ENCODE results near the gene GPD1.
"Not testable (repeated sequence)": the region's sequence is repeated elsewhere in the genome, so short reads cannot be mapped to it uniquely, and the experiment has no call there.

Gene GPD1

GRCh38 chr12:50073712-50074111 lies 30.1 kb upstream of the GPD1 start:
- DNase-seq (ENCODE audit: low read depth in 2 of 2) = no peak

GRCh38 chr12:50074936-50075807 lies 28.6 kb upstream of the GPD1 start:
- peak; percentile 73 to 75 for DNase-seq (ENCODE audit: low read depth in 2 of 2)

GRCh38 chr12:50075808-50076170 lies 28.0 kb upstream of the GPD1 start:
- no peak for DNase-seq (ENCODE audit: low read depth in 2 of 2)

- DNase-seq (ENCODE audit: low read depth in 2 of 2) = no peak
These were observed 26.7 kb upstream of the GPD1 start for GRCh38 chr12:50077099-50077498.

GRCh38 chr12:50078281-50078680 lies 25.5 kb upstream of the GPD1 start:
- DNase-seq (ENCODE audit: low read depth in 2 of 2) = no peak

- DNase-seq (ENCODE audit: low read depth in 2 of 2) = no peak
These were observed 24.0 kb upstream of the GPD1 start for GRCh38 chr12:50079771-50080170.

- DNase-seq (ENCODE audit: low read depth in 2 of 2) = no peak
These were observed 22.6 kb upstream of the GPD1 start for GRCh38 chr12:50081096-50081808.

- DNase-seq (ENCODE audit: low read depth in 2 of 2) = no peak
These were observed 21.2 kb upstream of the GPD1 start for GRCh38 chr12:50082644-50083043.

- DNase-seq (ENCODE audit: low read depth in 2 of 2) = no peak
These were observed 20.5 kb upstream of the GPD1 start for GRCh38 chr12:50083301-50083700.

GRCh38 chr12:50084409-50084774 lies 19.4 kb upstream of the GPD1 start:
- not testable (repeated sequence) for DNase-seq (ENCODE audit: low read depth in 2 of 2)

GRCh38 chr12:50084775-50085614 lies 18.8 kb upstream of the GPD1 start, which contains the start of gene SMARCD1:
Gene SMARCD1 (plus strand): TSS chr12:50085342. CDS start chr12:50085370, 28 bp downstream.
- DNase-seq (ENCODE audit: low read depth in 2 of 2) = peak; percentile 73 to 83

GRCh38 chr12:50085615-50086072 lies 18.2 kb upstream of the GPD1 start:
- no peak for DNase-seq (ENCODE audit: low read depth in 2 of 2)

- DNase-seq (ENCODE audit: low read depth in 2 of 2) = no peak
These were observed 17.7 kb upstream of the GPD1 start for GRCh38 chr12:50086148-50086547.

- DNase-seq (ENCODE audit: low read depth in 2 of 2) = no peak
These were observed 16.7 kb upstream of the GPD1 start for GRCh38 chr12:50087151-50087550.

- no peak for DNase-seq (ENCODE audit: low read depth in 2 of 2)
These were observed 15.8 kb upstream of the GPD1 start for GRCh38 chr12:50087995-50088394.

GRCh38 chr12:50088577-50089335 lies 15.1 kb upstream of the GPD1 start:
- DNase-seq (ENCODE audit: low read depth in 2 of 2) = peak in 1 of 2 donors; percentile 44

GRCh38 chr12:50089730-50090129 lies 14.1 kb upstream of the GPD1 start:
- no peak for DNase-seq (ENCODE audit: low read depth in 2 of 2)

- DNase-seq (ENCODE audit: low read depth in 2 of 2) = no peak
These were observed 13.4 kb upstream of the GPD1 start for GRCh38 chr12:50090391-50090790.

GRCh38 chr12:50097952-50098351 lies 5.9 kb upstream of the GPD1 start:
- DNase-seq (ENCODE audit: low read depth in 2 of 2) = no peak

- DNase-seq (ENCODE audit: low read depth in 2 of 2) = no peak
These were observed 4.4 kb upstream of the GPD1 start for GRCh38 chr12:50099302-50100008.

- no peak for DNase-seq (ENCODE audit: low read depth in 2 of 2)
These were observed 3.2 kb upstream of the GPD1 start for GRCh38 chr12:50100561-50100960.
